Mesenchymal stem cell (in vitro differentiated cells and primary cell): ENCODE measurements around the gene CACNG5.

ENCODE experiments used
- DNase-seq: peaks from one replicate; pipeline ENCODE4 v3.0.0-alpha.2; 2013
- H2AFZ ChIP-seq: one replicate; pipeline ENCODE4 v1.6.1; 2013; ENCODE audit warnings: low read depth, mild to moderate bottlenecking, control low read depth, inconsistent platforms, low read length, moderate library complexity
- H2AK5ac ChIP-seq: 2 replicates; pipeline ENCODE4 v1.6.1; 2013; ENCODE audit warnings: low read length, moderate library complexity, mild to moderate bottlenecking, inconsistent platforms; ENCODE audit not compliant: severe bottlenecking
- H2BK120ac ChIP-seq: one replicate; pipeline ENCODE4 v1.6.1; 2013; ENCODE audit warnings: low read depth, mild to moderate bottlenecking, inconsistent platforms, low read length, moderate library complexity
- H2BK12ac ChIP-seq, 2 experiments: one replicate each; pipeline ENCODE4 v1.6.1; 2013; ENCODE audit warnings: inconsistent platforms in 2 of 2, low read length in 2 of 2, mild to moderate bottlenecking in 2 of 2, moderate library complexity in 2 of 2, control low read depth in 1 of 2
- H2BK15ac ChIP-seq: one replicate; pipeline ENCODE4 v1.6.1; 2013; ENCODE audit warnings: mild to moderate bottlenecking, low read depth, inconsistent platforms; ENCODE audit not compliant: poor library complexity, severe bottlenecking
- H2BK5ac ChIP-seq: 2 replicates; pipeline ENCODE4 v1.6.1; 2013; ENCODE audit warnings: low read depth, mild to moderate bottlenecking, low read length, control low read depth, inconsistent platforms; ENCODE audit not compliant: poor library complexity, severe bottlenecking
- H3K14ac ChIP-seq, 2 experiments: one replicate each; pipeline ENCODE4 v1.6.1; 2013; ENCODE audit warnings: inconsistent platforms in 2 of 2, low read length in 2 of 2, control low read depth in 1 of 2, mild to moderate bottlenecking in 1 of 2, moderate library complexity in 1 of 2
- H3K18ac ChIP-seq, 2 experiments: one replicate each; pipeline ENCODE4 v1.6.1; 2013; ENCODE audit warnings: inconsistent platforms in 2 of 2, low read length in 2 of 2, control low read depth in 1 of 2, low read depth in 1 of 2, mild to moderate bottlenecking in 1 of 2
- H3K23ac ChIP-seq, 2 experiments: one replicate each; pipeline ENCODE4 v1.6.1; 2013; ENCODE audit warnings: inconsistent platforms in 2 of 2, low read length in 2 of 2, mild to moderate bottlenecking in 2 of 2, moderate library complexity in 2 of 2, control low read depth in 1 of 2
- H3K27ac ChIP-seq: 2 replicates; pipeline ENCODE4 v1.5.1; 2013; ENCODE audit warnings: mild to moderate bottlenecking, moderate library complexity, low read length, control low read depth, inconsistent platforms; ENCODE audit not compliant: poor library complexity, severe bottlenecking
- H3K27me3 ChIP-seq, 2 experiments: 2 replicates each; pipeline versions ENCODE4 v1.6.1 to v1.7.0; 2013; ENCODE audit warnings: low read length in 2 of 2, mild to moderate bottlenecking in 2 of 2, moderate library complexity in 2 of 2, control low read depth in 1 of 2, inconsistent platforms in 1 of 2; ENCODE audit not compliant: control insufficient read depth in 1 of 2, insufficient read depth in 1 of 2
- H3K36me3 ChIP-seq, 2 experiments: 2 replicates each; pipeline versions ENCODE4 v1.6.1 to v1.7.0; 2013; ENCODE audit warnings: low read length in 2 of 2, control low read depth in 1 of 2, inconsistent platforms in 1 of 2, low read depth in 1 of 2, mild to moderate bottlenecking in 1 of 2; ENCODE audit not compliant: insufficient read depth in 2 of 2, control insufficient read depth in 1 of 2
- H3K4ac ChIP-seq, 2 experiments: one replicate each; pipeline ENCODE4 v1.6.1; 2013; ENCODE audit warnings: inconsistent platforms in 2 of 2, low read length in 2 of 2, mild to moderate bottlenecking in 2 of 2, moderate library complexity in 2 of 2, control low read depth in 1 of 2, low read depth in 1 of 2
- H3K4me1 ChIP-seq: 2 replicates; pipeline ENCODE4 v1.6.1; 2013; ENCODE audit warnings: low read depth, low read length, control low read depth; ENCODE audit not compliant: control insufficient read depth, insufficient read depth
- H3K4me2 ChIP-seq: 2 replicates; pipeline ENCODE4 v1.6.1; 2013; ENCODE audit warnings: low read length, mild to moderate bottlenecking, inconsistent platforms; ENCODE audit not compliant: poor library complexity, severe bottlenecking
- H3K4me3 ChIP-seq, 2 experiments: 2 replicates each; pipeline versions ENCODE4 v1.5.1 to v1.7.0; 2013; ENCODE audit warnings: low read length in 2 of 2, mild to moderate bottlenecking in 2 of 2, control low read depth in 1 of 2, low read depth in 1 of 2; ENCODE audit not compliant: insufficient read depth in 1 of 2
- H3K79me1 ChIP-seq: replicated peaks from 2 replicates; pipeline ENCODE4 v1.6.1; 2013; ENCODE audit warnings: mild to moderate bottlenecking, control low read depth, low read length, inconsistent platforms; ENCODE audit not compliant: poor library complexity, severe bottlenecking
- H3K9ac ChIP-seq: 2 replicates; pipeline ENCODE4 v1.7.0; 2013; ENCODE audit warnings: mild to moderate bottlenecking, low read length, moderate library complexity
- H3K9me3 ChIP-seq: 2 replicates; pipeline ENCODE4 v1.7.0; 2013; ENCODE audit warnings: mild to moderate bottlenecking, low read length; ENCODE audit not compliant: control insufficient read depth
- H4K8ac ChIP-seq: one replicate; pipeline ENCODE4 v1.6.1; 2013; ENCODE audit warnings: inconsistent platforms, mild to moderate bottlenecking, low read length, moderate library complexity
- H4K91ac ChIP-seq: one replicate; pipeline ENCODE4 v1.6.1; 2013; ENCODE audit warnings: mild to moderate bottlenecking, low read length, inconsistent platforms
- WGBS: methylation state at CpG from one replicate; pipeline ENCODE4 v1.1.7; 2013; ENCODE audit warnings: mixed read lengths; 5-methylcytosine and 5-hydroxymethylcytosine counted together

Gene CACNG5

DNA sequence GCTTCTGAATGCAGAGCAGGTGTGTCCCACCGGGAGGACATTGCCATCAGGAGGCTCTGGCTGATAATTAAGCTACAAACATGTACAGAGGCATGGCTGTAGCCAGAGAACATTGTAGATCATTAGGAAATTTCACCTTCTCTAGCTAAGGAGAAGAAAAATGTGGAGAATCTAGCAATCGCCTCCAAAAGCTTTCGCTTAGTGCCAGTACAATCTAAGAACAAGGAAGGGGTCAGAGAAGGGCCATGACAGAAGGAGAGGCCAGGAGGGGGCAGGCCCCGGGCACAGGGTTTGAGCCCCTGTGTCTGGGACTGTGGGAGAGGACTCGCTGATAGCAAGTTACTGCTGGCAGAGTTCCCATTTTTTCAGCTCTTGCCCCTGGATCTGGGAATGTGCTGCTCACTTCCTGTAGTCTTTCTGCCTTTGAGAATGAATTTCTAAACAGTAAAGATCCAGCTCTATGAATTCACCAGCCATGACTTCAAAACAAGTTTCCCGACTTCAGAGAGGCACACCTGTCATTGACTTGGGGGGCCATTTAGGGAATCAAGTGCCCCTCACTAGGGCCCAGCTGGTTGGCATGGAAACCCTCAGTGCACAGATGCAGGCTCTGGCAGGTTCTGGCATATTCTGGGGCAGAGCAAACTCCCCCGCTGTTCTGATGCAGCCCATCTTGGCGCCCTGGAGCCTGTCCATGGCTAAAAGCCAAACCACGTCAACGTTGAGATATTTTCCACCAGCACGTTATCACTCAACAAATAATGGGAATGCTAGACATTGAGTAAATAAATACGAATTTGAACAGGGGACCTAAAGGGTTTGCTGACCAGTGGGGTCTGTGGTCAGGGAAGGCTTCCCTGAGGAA is 70.1 kb downstream of the CACNG5 start:
- no peak overlapping the region for H3K14ac ChIP-seq
- H2BK12ac ChIP-seq, result no peak overlapping the region
- peak; percentile 16 for DNase-seq
- no peak overlapping the region for H3K4ac ChIP-seq
- no peak overlapping the region for H4K8ac ChIP-seq
- H3K18ac ChIP-seq, result no peak overlapping the region
- 88% methylated on average over 12 of the region's 12 CpGs for WGBS
- H3K79me1 ChIP-seq, result no peaks in the 10 kb centered on the region
- peaks cover 32 to 61% of the 10 kb centered on the region in 2 experiments for H3K27me3 ChIP-seq
- peak overlapping the region; percentile 53 for H3K27ac ChIP-seq
- no peak overlapping the region for H2BK15ac ChIP-seq
- H3K9ac ChIP-seq, result no peak overlapping the region
- H3K23ac ChIP-seq, result no peak overlapping the region
- H2BK5ac ChIP-seq, result no peak overlapping the region
- H4K91ac ChIP-seq, result no peak overlapping the region
- peaks cover 6% of the 10 kb centered on the region for H3K4me1 ChIP-seq
- H3K9me3 ChIP-seq, result no peaks in the 10 kb centered on the region
- H2AFZ ChIP-seq, result no peak overlapping the region
- H3K36me3 ChIP-seq, result no peaks in the 10 kb centered on the region
- H3K4me2 ChIP-seq, result peak overlapping the region; percentile 7
- no peak overlapping the region for H3K4me3 ChIP-seq
- H2BK120ac ChIP-seq, result no peak overlapping the region
- H2AK5ac ChIP-seq, result no peak overlapping the region

DNA sequence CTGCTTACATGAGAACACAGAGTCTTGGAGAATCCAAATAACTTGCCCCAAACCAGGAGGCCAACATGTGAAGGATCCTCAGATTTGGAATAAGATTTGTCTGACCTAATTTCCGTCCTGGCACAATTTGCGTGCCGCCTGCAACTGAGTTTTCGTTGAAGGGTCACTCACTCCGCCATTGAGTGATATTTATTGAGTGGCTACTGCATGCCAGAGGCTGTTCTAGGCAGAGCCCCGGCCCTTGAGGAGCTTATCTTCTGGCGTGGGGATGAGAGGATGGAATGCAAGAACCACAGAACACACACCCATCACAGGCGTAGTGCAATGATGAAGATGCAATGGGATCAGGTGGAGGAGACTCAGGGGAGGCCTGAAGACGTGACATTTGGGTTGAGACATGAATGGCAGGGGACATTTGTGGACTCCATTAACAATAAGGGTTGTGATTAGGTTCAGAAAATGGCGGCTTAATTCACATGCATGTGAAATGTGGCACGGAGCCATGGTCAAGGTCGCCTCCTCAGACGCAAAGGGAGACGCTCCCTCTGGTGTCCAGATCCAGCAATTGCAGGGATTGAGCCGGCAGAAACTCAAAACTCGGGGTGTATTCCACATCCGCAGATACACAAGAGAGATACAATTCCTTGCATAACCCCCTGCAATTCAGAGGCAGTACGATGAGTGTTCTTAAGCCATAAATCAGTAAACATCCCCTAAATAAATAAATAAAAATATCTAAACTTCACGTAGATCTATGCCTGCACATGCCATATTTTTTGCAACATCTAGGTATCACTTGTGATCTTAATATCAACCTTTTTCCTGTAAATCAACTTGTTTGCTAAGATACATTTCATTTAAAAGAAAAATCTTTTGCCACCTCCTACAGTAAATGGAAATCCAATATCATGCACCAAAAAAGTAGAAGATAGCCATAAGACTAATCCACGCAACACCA is 71.7 kb downstream of the CACNG5 start:
- Histone ChIP-seq H3K4me1 (peaks cover 6% of the 10 kb centered on the region), H3K27me3 (peaks cover 39 to 56% of the 10 kb centered on the region in 2 experiments), H4K91ac (no peak overlapping the region), H3K36me3 (no peaks in the 10 kb centered on the region), H3K27ac (no peak overlapping the region), H3K4me3 (no peak overlapping the region), H2BK12ac (no peak overlapping the region), H3K9ac (no peak overlapping the region), H2BK15ac (no peak overlapping the region), H2AFZ (no peak overlapping the region), H2BK5ac (no peak overlapping the region), H2AK5ac (no peak overlapping the region), H3K9me3 (no peaks in the 10 kb centered on the region), H4K8ac (no peak overlapping the region), H3K4ac (no peak overlapping the region), H3K23ac (no peak overlapping the region), H2BK120ac (no peak overlapping the region), H3K14ac (no peak overlapping the region), H3K79me1 (no peaks in the 10 kb centered on the region), H3K4me2 (no peak overlapping the region), H3K18ac (no peak overlapping the region)
- WGBS, result 55% methylated on average over 20 of the region's 20 CpGs
- DNase-seq, result peak; percentile 69

DNA sequence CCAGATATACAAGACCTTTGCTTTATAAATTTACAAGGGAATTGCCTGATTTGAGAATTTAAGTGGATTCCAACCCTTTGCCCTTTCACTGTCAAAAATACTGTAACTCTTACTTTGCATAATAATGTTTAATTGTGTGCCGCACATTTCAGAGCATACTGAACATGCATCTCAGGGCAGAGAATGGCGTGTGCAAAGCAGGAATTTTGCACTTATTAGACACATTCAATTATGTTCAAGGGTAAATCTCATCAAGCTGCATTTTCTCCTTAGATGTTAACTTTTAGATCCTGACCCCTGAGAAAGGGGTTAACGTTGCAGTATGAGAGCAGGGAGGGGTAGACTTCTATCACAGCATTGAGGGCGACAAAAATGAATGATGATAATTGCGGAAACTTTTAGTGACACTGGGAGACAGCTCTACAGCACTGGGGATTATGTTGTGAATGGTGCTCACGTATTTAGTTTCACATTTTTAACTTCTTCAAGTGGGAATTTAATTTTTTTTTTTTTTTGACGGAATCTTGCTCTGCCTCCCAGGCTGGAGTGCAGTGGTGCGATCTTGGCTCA is 75.0 kb downstream of the CACNG5 start:
- Histone ChIP-seq H3K14ac (no peak overlapping the region), H3K79me1 (no peaks in the 10 kb centered on the region), H3K36me3 (no peaks in the 10 kb centered on the region), H4K91ac (no peak overlapping the region), H3K23ac (no peak overlapping the region), H3K18ac (no peak overlapping the region), H3K4me2 (no peak overlapping the region), H2BK120ac (no peak overlapping the region), H2BK15ac (no peak overlapping the region), H2BK12ac (no peak overlapping the region), H2AFZ (no peak overlapping the region), H2AK5ac (no peak overlapping the region), H3K4ac (no peak overlapping the region), H3K4me1 (peaks cover 4% of the 10 kb centered on the region), H2BK5ac (no peak overlapping the region), H3K27ac (no peak overlapping the region), H3K9me3 (no peaks in the 10 kb centered on the region), H3K27me3 (peaks cover 38 to 51% of the 10 kb centered on the region in 2 experiments), H3K4me3 (no peak overlapping the region), H3K9ac (no peak overlapping the region), H4K8ac (no peak overlapping the region)
- no peak for DNase-seq
- 86% methylated on average over 7 of the region's 8 CpGs for WGBS
